B cell (primary cell): ENCODE results near the gene MIR17HG. TPM values are rescaled to one million over a fixed set of nuclear protein-coding genes. Genes with fewer than 3 reads are reported as not detected.

Experiments
- ATAC-seq: fragments of 200-7000 bp; cut with Tn5 transposase; one replicate; pipeline ENCODE4 v1.10.0; 2021; ENCODE audit warnings: low read depth, mild to moderate bottlenecking, moderate number of reproducible peaks, moderate library complexity
- CTCF ChIA-PET: fragments of 350-600 bp; sonication (Branson Sonifier 250); formaldehyde crosslinking; loops from one replicate; lab custom pipeline; 2021; ENCODE audit warnings: antibody characterized with exemption, inconsistent platforms; lab: Charles Lee
- POLR2A ChIA-PET: fragments of 350-600 bp; sonication (Branson Sonifier 250); formaldehyde crosslinking; loops from one replicate; lab custom pipeline; 2021; ENCODE audit warnings: antibody characterized with exemption; lab: Charles Lee
- DNase-seq: peaks from one replicate; pipeline ENCODE4 v3.0.0; 2013
- H2AFZ ChIP-seq: 2 replicates; pipeline ENCODE4 v1.6.1; 2012; ENCODE audit warnings: mild to moderate bottlenecking, low read depth, low read length; ENCODE audit not compliant: insufficient read depth, poor library complexity, severe bottlenecking
- H3K27ac ChIP-seq, 2 donors: 1 replicate in 1 of 2; 2 replicates in 1 of 2; pipeline ENCODE4 v1.5.1; 2012 to 2013; ENCODE audit warnings: low read length in 2 of 2, mild to moderate bottlenecking in 2 of 2, moderate library complexity in 1 of 2
- H3K27me3 ChIP-seq, 4 experiments: fragments of 200-600 bp in 1 of 4; sonication (generic) in 1 of 4; replicated peaks in 1 of 4; 1 replicate in 2 of 4; 2 replicates in 2 of 4; pipeline versions ENCODE4 v1.6.1 to v1.7.0; 2013 to 2016; ENCODE audit warnings: low read length in 3 of 4, mild to moderate bottlenecking in 2 of 4, mixed read lengths in 1 of 4, moderate library complexity in 1 of 4; ENCODE audit not compliant: insufficient read depth in 4 of 4, control insufficient read depth in 3 of 4; ENCODE audit errors: control extremely low read depth in 1 of 4
- H3K36me3 ChIP-seq, 2 experiments: replicated peaks in 1 of 2; 1 replicate in 1 of 2; 2 replicates in 1 of 2; pipeline versions ENCODE4 v1.6.1 to v1.7.1; 2013; ENCODE audit warnings: low read length in 1 of 2; ENCODE audit not compliant: insufficient read depth in 2 of 2, control insufficient read depth in 1 of 2; ENCODE audit errors: control extremely low read depth in 1 of 2, extremely low read depth in 1 of 2
- H3K4me1 ChIP-seq, 2 donors: fragments of 200-600 bp in 1 of 2; sonication (generic) in 1 of 2; 1 replicate in 1 of 2; 2 replicates in 1 of 2; pipeline versions ENCODE4 v1.5.1 to v1.6.1; 2013 to 2017; ENCODE audit warnings: low read length in 2 of 2; ENCODE audit not compliant: control insufficient read depth in 2 of 2, insufficient read depth in 2 of 2
- H3K4me2 ChIP-seq: replicated peaks from 2 replicates; pipeline ENCODE3; 2012; ENCODE audit warnings: mild to moderate bottlenecking, low read depth, low read length; ENCODE audit not compliant: poor library complexity, severe bottlenecking
- H3K4me3 ChIP-seq, 5 experiments: fragments of 200-600 bp in 1 of 5; sonication (generic) in 1 of 5; 1 replicate in 3 of 5; 2 replicates in 2 of 5; pipeline versions ENCODE4 v1.5.1 to v1.7.0; 2011 to 2016; ENCODE audit warnings: low read length in 4 of 5, mild to moderate bottlenecking in 4 of 5, low read depth in 2 of 5, control low read depth in 1 of 5, moderate library complexity in 1 of 5; ENCODE audit not compliant: insufficient read depth in 1 of 5; ENCODE audit errors: control extremely low read depth in 1 of 5, extremely low read depth in 1 of 5
- H3K79me2 ChIP-seq: fragments of 200-600 bp; sonication (generic); one replicate; pipeline ENCODE4 v1.6.0; 2016; ENCODE audit warnings: low read length; ENCODE audit not compliant: control insufficient read depth, insufficient read depth
- H3K9ac ChIP-seq: fragments of 200-600 bp; sonication (generic); 2 replicates; pipeline ENCODE4 v1.6.1; 2017; ENCODE audit warnings: mild to moderate bottlenecking, low read length, moderate library complexity
- H3K9me3 ChIP-seq, 3 donors: one replicate each; pipeline versions ENCODE4 v1.6.1 to v1.7.1; 2013; ENCODE audit warnings: low read length in 2 of 3; ENCODE audit not compliant: control insufficient read depth in 2 of 3, insufficient read depth in 1 of 3; ENCODE audit errors: control extremely low read depth in 1 of 3
- H4K20me1 ChIP-seq: 2 replicates; pipeline ENCODE4 v1.6.0; 2012; ENCODE audit warnings: mild to moderate bottlenecking, low read length; ENCODE audit not compliant: insufficient read depth, control insufficient read depth, poor library complexity, severe bottlenecking
- H3K27ac Mint-ChIP-seq: one replicate; pipeline ENCODE4 v1.8.0; 2021; ENCODE audit warnings: mixed read lengths
- H3K27me3 Mint-ChIP-seq: one replicate; pipeline ENCODE4 v1.8.0; 2021; ENCODE audit warnings: mixed read lengths
- H3K4me1 Mint-ChIP-seq: one replicate; pipeline ENCODE4 v1.8.0; 2021; ENCODE audit warnings: mixed read lengths
- H3K4me3 Mint-ChIP-seq: one replicate; pipeline ENCODE4 v1.8.0; 2021; ENCODE audit warnings: mixed read lengths
- H3K9me3 Mint-ChIP-seq: one replicate; pipeline ENCODE4 v1.8.0; 2022; ENCODE audit warnings: mixed read lengths; ENCODE audit not compliant: insufficient read depth
- CTCF ChIP-seq: fragments of 200-600 bp; IDR thresholded peaks from one replicate; pipeline ENCODE4 v1.8.0; 2022; ENCODE audit warnings: antibody characterized with exemption, mild to moderate bottlenecking
- EZH2 ChIP-seq: IDR thresholded peaks from 2 replicates; pipeline ENCODE4 v1.6.1; 2012; ENCODE audit warnings: borderline replicate concordance, low read depth, mild to moderate bottlenecking, moderate library complexity, low read length; ENCODE audit not compliant: insufficient read depth, poor library complexity, severe bottlenecking
- WGBS: methylation state at CpG from one replicate; pipeline ENCODE4 v1.1.5; 2013; ENCODE audit warnings: missing lambda C conversion rate; ENCODE audit not compliant: insufficient coverage; 5-methylcytosine and 5-hydroxymethylcytosine counted together
- intact Hi-C: fragments of 100-400 bp; cut with micrococcal nuclease; formaldehyde crosslinking; loops from one replicate; pipeline ENCODE4 v1.10.0; 2022
- polyA plus RNA-seq: library from polyadenylated mRNA; depleted of rRNA; stranded (reverse); fragments of >200 nt; gene quantifications from 2 replicates; pipeline ENCODE4 v1.2.3, GENCODE V29; 2012
- total RNA-seq, 2 donors: library from RNA; stranded (reverse); fragments of 120-200 nt in 1 of 2; gene quantifications; 1 replicate in 1 of 2; 2 replicates in 1 of 2; pipeline versions ENCODE4 v1.2.3 to v1.2.4, GENCODE V29; 2013 to 2022

MIR17HG gene
- total and polyA plus RNA-seq, 2 donors (not counting 1 experiment from before 2014, with no cell fraction given), result 6.0 to 17.1 TPM

DNA sequence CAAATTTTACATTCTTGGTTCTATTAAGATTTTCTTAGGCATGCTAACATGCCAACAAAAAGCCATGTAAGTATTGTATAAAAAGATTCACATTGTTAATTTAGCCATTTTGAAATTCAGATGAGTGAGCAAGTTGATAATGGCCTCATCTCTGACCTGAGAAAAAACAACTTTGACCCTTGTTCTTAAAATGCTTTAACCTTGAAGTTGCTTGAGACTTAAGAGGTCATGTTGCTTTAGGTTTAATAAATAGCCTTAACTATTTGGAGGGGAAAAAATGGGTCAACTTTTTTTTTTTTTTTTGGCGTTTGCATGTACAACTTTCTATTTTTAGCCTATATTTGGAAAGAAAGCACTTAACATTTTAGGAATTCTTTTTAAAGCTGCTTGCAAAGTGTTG is 6.0 kb downstream of the MIR17HG start:
- TF ChIP-seq CTCF, result no peak
- no peak for TF ChIP-seq EZH2
- Histone ChIP-seq H3K9me3 (no peaks in the 10 kb centered on the region), H3K4me1 (peaks cover 14 to 18% of the 10 kb centered on the region in 2 donors), H3K9ac (no peak overlapping the region), H3K4me2 (no peak overlapping the region), H3K27me3 (no peaks in the 10 kb centered on the region), H3K4me3 (no peak overlapping the region), H2AFZ (no peak overlapping the region), H4K20me1 (peaks cover 39% of the 10 kb centered on the region), H3K27ac (no peak overlapping the region), H3K79me2 (peaks cover 37% of the 10 kb centered on the region), H3K36me3 (peaks cover 2 to 52% of the 10 kb centered on the region in 2 experiments)
- Mint-ChIP-seq H3K27ac (no peak overlapping the region), H3K9me3 (no peaks in the 10 kb centered on the region), H3K4me1 (peaks cover 38% of the 10 kb centered on the region), H3K4me3 (no peak overlapping the region), H3K27me3 (no peaks in the 10 kb centered on the region)
- ATAC-seq, result no peak
- no peak for DNase-seq
- CTCF ChIA-PET, result no interaction called here
- intact Hi-C loops, result no loop called here
- POLR2A ChIA-PET, result no interaction called here
- WGBS, result no CpG with 5 or more reads among the region's 1 CpG

GRCh38 chr13:91355099-91355825 is 7.8 kb downstream of the MIR17HG start:
- no peaks in the 10 kb centered on the region for H3K27me3 Mint-ChIP-seq
- ATAC-seq (no peak), DNase-seq (no peak)
- H3K4me1 ChIP-seq, result peaks cover 5 to 7% of the 10 kb centered on the region in 2 donors
- no peak overlapping the region for H3K4me2 ChIP-seq
- peaks cover 24% of the 10 kb centered on the region for H3K79me2 ChIP-seq
- ChIA-PET CTCF (no interaction called here), POLR2A (no interaction called here)
- H3K9me3 Mint-ChIP-seq, result no peaks in the 10 kb centered on the region
- H3K9me3 ChIP-seq, result no peaks in the 10 kb centered on the region
- TF ChIP-seq CTCF (no peak), EZH2 (no peak)
- H3K27me3 ChIP-seq, result no peaks in the 10 kb centered on the region
- H3K27ac Mint-ChIP-seq, result no peak overlapping the region
- H3K36me3 ChIP-seq, result peaks cover 2 to 48% of the 10 kb centered on the region in 2 experiments
- no peak overlapping the region for H3K27ac ChIP-seq
- peaks cover 26% of the 10 kb centered on the region for H3K4me1 Mint-ChIP-seq
- no peak overlapping the region for H3K4me3 Mint-ChIP-seq
- intact Hi-C loops, result no loop called here
- no peak overlapping the region for H3K4me3 ChIP-seq
- peaks cover 32% of the 10 kb centered on the region for H4K20me1 ChIP-seq
- WGBS, result 100% methylated on average over 3 of the region's 6 CpGs
- H3K9ac ChIP-seq, result no peak overlapping the region
- H2AFZ ChIP-seq, result no peak overlapping the region
